IMR-90 (cell line): ENCODE results near the gene DPP8. TPM values are rescaled to one million over a fixed set of nuclear protein-coding genes. Genes with fewer than 3 reads are reported as not detected.

ENCODE experiments used
- ATAC-seq: fragments of 200-7000 bp; cut with Tn5 transposase; 2 replicates; pipeline ENCODE4 v1.9.1; 2020; ENCODE audit warnings: low read depth, mild to moderate bottlenecking, moderate library complexity
- BruUV-seq: library from RNA; stranded (reverse); fragments of 400-500 nt; replicated peaks from 2 replicates; lab custom pipeline; 2021; lab: Mats Ljungman, UMichigan
- CTCF ChIA-PET: fragments of 300-600 bp; formaldehyde crosslinking; extraction: SDS; loops from one replicate; lab custom pipeline; 2021; ENCODE audit warnings: antibody characterized with exemption; lab: Yijun Ruan, JAX
- POLR2A ChIA-PET: fragments of 300-600 bp; sonication (Branson Sonifier 250); formaldehyde crosslinking; loops from one replicate; lab custom pipeline; 2022; ENCODE audit warnings: antibody characterized with exemption; ENCODE audit not compliant: unreplicated experiment; lab: Charles Lee
- DNase-seq: peaks from one replicate; pipeline ENCODE4 v3.0.0; 2013
- H2AFZ ChIP-seq: replicated peaks from 2 replicates; pipeline ENCODE3; 2013; ENCODE audit warnings: low read length, mild to moderate bottlenecking; ENCODE audit not compliant: poor library complexity
- H2AK5ac ChIP-seq: 2 replicates; pipeline ENCODE4 v1.6.1; 2013; ENCODE audit warnings: low read depth, low read length, inconsistent platforms
- H2AK9ac ChIP-seq: replicated peaks from 2 replicates; pipeline ENCODE3; 2013; ENCODE audit warnings: mild to moderate bottlenecking, low read depth, low read length, moderate library complexity; ENCODE audit not compliant: poor library complexity
- H2BK120ac ChIP-seq: 2 replicates; pipeline ENCODE4 v1.6.1; 2013; ENCODE audit warnings: low read depth, low read length, inconsistent platforms
- H2BK15ac ChIP-seq: 3 replicates; pipeline ENCODE4 v1.6.1; 2013; ENCODE audit warnings: low read depth, low read length, inconsistent platforms
- H2BK20ac ChIP-seq: 2 replicates; pipeline ENCODE4 v1.6.1; 2013; ENCODE audit warnings: low read depth, mild to moderate bottlenecking, inconsistent platforms, low read length, moderate library complexity
- H2BK5ac ChIP-seq: 2 replicates; pipeline ENCODE4 v1.6.1; 2013; ENCODE audit warnings: mild to moderate bottlenecking, low read depth, low read length, inconsistent platforms; ENCODE audit not compliant: poor library complexity, severe bottlenecking
- H3K14ac ChIP-seq: replicated peaks from 2 replicates; pipeline ENCODE4 v1.6.1; 2013; ENCODE audit warnings: low read depth, low read length, inconsistent platforms
- H3K18ac ChIP-seq: 2 replicates; pipeline ENCODE4 v1.6.1; 2013; ENCODE audit warnings: low read depth, low read length, control low read depth
- H3K23ac ChIP-seq: 2 replicates; pipeline ENCODE4 v1.6.1; 2013; ENCODE audit warnings: low read depth, low read length, inconsistent platforms
- H3K27ac ChIP-seq: 2 replicates; pipeline ENCODE4 v1.5.1; 2013; ENCODE audit warnings: mild to moderate bottlenecking, control low read depth, low read length; ENCODE audit not compliant: insufficient read depth
- H3K27me3 ChIP-seq: 2 replicates; pipeline ENCODE4 v1.6.1; 2013; ENCODE audit warnings: low read length; ENCODE audit not compliant: control insufficient read depth, insufficient read depth
- H3K36me3 ChIP-seq: 2 replicates; pipeline ENCODE4 v1.6.1; 2013; ENCODE audit warnings: low read length, mixed read lengths; ENCODE audit not compliant: control insufficient read depth, insufficient read depth
- H3K4ac ChIP-seq: 2 replicates; pipeline ENCODE4 v1.6.1; 2013; ENCODE audit warnings: low read depth, low read length, inconsistent platforms
- H3K4me1 ChIP-seq: 2 replicates; pipeline ENCODE4 v1.6.1; 2013; ENCODE audit warnings: low read length, mixed read lengths; ENCODE audit not compliant: control insufficient read depth, insufficient read depth
- H3K4me2 ChIP-seq: 2 replicates; pipeline ENCODE4 v1.6.1; 2013; ENCODE audit warnings: low read depth, mild to moderate bottlenecking, control low read depth, low read length, moderate library complexity
- H3K4me3 ChIP-seq: 2 replicates; pipeline ENCODE4 v1.5.1; 2013; ENCODE audit warnings: low read depth, mild to moderate bottlenecking, control low read depth, low read length, moderate library complexity; ENCODE audit not compliant: insufficient read depth
- H3K56ac ChIP-seq: 2 replicates; pipeline ENCODE4 v1.6.1; 2013; ENCODE audit warnings: low read length, inconsistent platforms; ENCODE audit not compliant: insufficient read depth; ENCODE audit errors: extremely low read depth
- H3K79me1 ChIP-seq, 2 experiments: 2 replicates each; pipeline ENCODE4 v1.6.1; 2013; ENCODE audit warnings: low read length in 2 of 2, inconsistent platforms in 1 of 2, low read depth in 1 of 2
- H3K9ac ChIP-seq: 2 replicates; pipeline ENCODE4 v1.6.1; 2013; ENCODE audit warnings: low read depth, low read length, control low read depth
- H3K9me1 ChIP-seq: 2 replicates; pipeline ENCODE4 v1.6.1; 2013; ENCODE audit warnings: low read length, inconsistent platforms; ENCODE audit not compliant: insufficient read depth
- H3K9me3 ChIP-seq: 2 replicates; pipeline ENCODE4 v1.6.1; 2013; ENCODE audit warnings: low read length; ENCODE audit not compliant: control insufficient read depth, insufficient read depth
- H4K20me1 ChIP-seq: 2 replicates; pipeline ENCODE4 v1.6.1; 2013; ENCODE audit warnings: low read length, inconsistent platforms; ENCODE audit not compliant: insufficient read depth
- H4K5ac ChIP-seq: 2 replicates; pipeline ENCODE4 v1.6.1; 2013; ENCODE audit warnings: mild to moderate bottlenecking, low read depth, low read length, control low read depth
- H4K8ac ChIP-seq, 2 experiments: 2 replicates each; pipeline ENCODE4 v1.6.1; 2013; ENCODE audit warnings: low read depth in 2 of 2, low read length in 2 of 2, control low read depth in 1 of 2, inconsistent platforms in 1 of 2
- H4K91ac ChIP-seq: 2 replicates; pipeline ENCODE4 v1.6.1; 2013; ENCODE audit warnings: low read depth, low read length, inconsistent platforms; ENCODE audit not compliant: insufficient read depth
- BHLHE40 ChIP-seq: fragments of 150-350 bp; IDR thresholded peaks from 2 replicates; pipeline ENCODE4 v1.6.1; 2016; ENCODE audit warnings: mild to moderate bottlenecking, low read depth, low read length
- CEBPB ChIP-seq: IDR thresholded peaks from 2 replicates; pipeline ENCODE4 v1.6.1; 2012; ENCODE audit warnings: low read depth, low read length, improper control_type of control experiment
- CHD1 ChIP-seq: IDR thresholded peaks from 2 replicates; pipeline ENCODE4 v1.6.1; 2012; ENCODE audit warnings: low read depth, low read length, improper control_type of control experiment
- ELK1 ChIP-seq: fragments of 150-350 bp; IDR thresholded peaks from 2 replicates; pipeline ENCODE4 v1.6.1; 2016; ENCODE audit warnings: low read depth, mild to moderate bottlenecking, low read length, moderate library complexity, borderline replicate concordance
- FOS ChIP-seq: fragments of 150-350 bp; IDR thresholded peaks from 2 replicates; pipeline ENCODE4 v1.6.1; 2016; ENCODE audit warnings: low read depth, low read length
- MAFK ChIP-seq: IDR thresholded peaks from 2 replicates; pipeline ENCODE4 v1.6.1; 2012; ENCODE audit warnings: low read depth, low read length, improper control_type of control experiment
- MAZ ChIP-seq: IDR thresholded peaks from 2 replicates; pipeline ENCODE4 v1.6.1; 2012; ENCODE audit warnings: low read depth, mild to moderate bottlenecking, low read length, improper control_type of control experiment, moderate library complexity, borderline replicate concordance
- MXI1 ChIP-seq: IDR thresholded peaks from 2 replicates; pipeline ENCODE4 v1.6.1; 2012; ENCODE audit warnings: low read depth, mild to moderate bottlenecking, low read length, moderate library complexity, borderline replicate concordance
- NFE2L2 ChIP-seq: fragments of 150-350 bp; IDR thresholded peaks from 2 replicates; pipeline ENCODE4 v1.6.1; 2016; ENCODE audit warnings: low read depth, mild to moderate bottlenecking, low read length
- POLR2A ChIP-seq: IDR thresholded peaks from 2 replicates; pipeline ENCODE4 v1.6.1; 2012; ENCODE audit warnings: mild to moderate bottlenecking, low read depth, low read length
- RAD21 ChIP-seq: IDR thresholded peaks from 2 replicates; pipeline ENCODE4 v1.6.1; 2012; ENCODE audit warnings: low read length, improper control_type of control experiment
- RCOR1 ChIP-seq: IDR thresholded peaks from 2 replicates; pipeline ENCODE4 v1.6.1; 2012; ENCODE audit warnings: mild to moderate bottlenecking, low read length, improper control_type of control experiment; ENCODE audit not compliant: insufficient replicate concordance
- RFX5 ChIP-seq: IDR thresholded peaks from 2 replicates; pipeline ENCODE4 v1.8.0; 2012; ENCODE audit warnings: low read depth, mild to moderate bottlenecking, low read length, moderate library complexity
- SMC3 ChIP-seq: fragments of 150-350 bp; IDR thresholded peaks from 2 replicates; pipeline ENCODE4 v1.6.1; 2016; ENCODE audit warnings: low read depth, mild to moderate bottlenecking, antibody characterized with exemption, low read length, moderate library complexity
- WGBS, 2 experiments: methylation state at CpG; one replicate each; pipeline versions ENCODE4 v1.1.5 to v1.1.7; 2013; ENCODE audit warnings: missing lambda C conversion rate in 2 of 2; ENCODE audit not compliant: insufficient read length in 1 of 2; ENCODE audit errors: extremely low coverage in 2 of 2; 5-methylcytosine and 5-hydroxymethylcytosine counted together
- dilution Hi-C: fragments of 300-500 bp; cut with HindIII; formaldehyde crosslinking; loops from one replicate; pipeline ENCODE4 v1.14.3; 2018; ENCODE audit warnings: low sequenced_read_pairs; ENCODE audit not compliant: unreplicated experiment
- in situ Hi-C: fragments of 300-500 bp; cut with MboI; formaldehyde crosslinking; loops from 3 replicates; pipeline ENCODE4 v1.14.3; 2019; ENCODE audit warnings: low sequenced_read_pairs, inconsistent platforms, mixed read lengths
- intact Hi-C: fragments of 100-400 bp; cut with micrococcal nuclease; formaldehyde crosslinking; loops from 2 replicates; pipeline ENCODE4 v1.10.0; 2022
- polyA plus RNA-seq, 3 experiments: library from polyadenylated mRNA; depleted of rRNA; stranded (reverse); fragments of >200 nt; gene quantifications; 2 replicates each; pipeline ENCODE4 v1.2.3, GENCODE V29; 2012; ENCODE audit warnings: low replicate concordance in 1 of 3
- total RNA-seq: library from RNA; depleted of rRNA; stranded (reverse); fragments of >200 nt; gene quantifications from 2 replicates; pipeline ENCODE4 v1.2.3, GENCODE V29; 2012
- TF ChIP-seq, protein P1 (sequence below): fragments of 150-350 bp; IDR thresholded peaks from 2 replicates; pipeline ENCODE4 v1.6.1; 2017; ENCODE audit warnings: mild to moderate bottlenecking, antibody characterized with exemption, low read length, low read depth
- TF ChIP-seq, protein P2 (sequence below): conservative IDR thresholded peaks from 2 replicates; pipeline ENCODE4 v1.5.1; 2012; ENCODE audit warnings: mild to moderate bottlenecking, low read depth, low read length, improper control_type of control experiment

Gene DPP8
- total and polyA plus RNA-seq, 2 of the 4 experiments (the other 2 are of a cell fraction): 10.7 to 29.4 TPM

DNA sequence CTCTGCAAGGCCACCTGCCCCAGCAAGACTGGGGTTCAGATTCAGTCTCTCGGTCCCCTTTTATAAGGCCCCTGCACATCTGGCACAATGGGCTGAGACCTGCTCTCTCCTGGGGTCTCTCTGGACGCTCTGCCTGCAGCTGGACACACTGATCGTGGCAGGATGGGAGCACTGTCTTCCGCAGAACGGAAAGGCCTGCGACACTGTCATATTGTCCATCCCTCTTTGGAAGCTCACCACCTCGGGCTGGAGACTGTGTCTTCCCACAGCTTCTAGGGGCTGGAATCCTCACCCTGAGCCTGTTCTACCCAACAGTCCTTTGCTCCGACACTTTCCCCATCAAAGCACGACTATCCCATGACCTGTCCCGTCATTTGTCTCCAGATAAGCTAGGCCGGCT lies 83.3 kb downstream of the DPP8 start:
- no TSS peak for BruUV-seq

More for the DNA sequence above, 83.3 kb downstream of the DPP8 start:
- no peak overlapping the region for H3K27ac ChIP-seq
- no peak overlapping the region for H3K14ac ChIP-seq
- no peaks in the 10 kb centered on the region for H4K20me1 ChIP-seq
- no peak overlapping the region for H3K18ac ChIP-seq
- no peak overlapping the region for H3K9ac ChIP-seq
- no peaks in the 10 kb centered on the region for H3K9me1 ChIP-seq
- H3K4me2 ChIP-seq: no peak overlapping the region
- in situ Hi-C loops (no loop called here), intact Hi-C loops (no loop called here), dilution Hi-C loops (no loop called here)
- H3K36me3 ChIP-seq: no peaks in the 10 kb centered on the region
- 64% methylated on average over 7 of the region's 11 CpGs; no CpG with 5 or more reads in 1 of the 2 experiments for WGBS, 2 experiments
- peaks cover 2% of the 10 kb centered on the region; the same call in 1 of the 2 replicates for H3K4me1 ChIP-seq
- ChIA-PET CTCF (interaction anchor here (0.8 to 1.5 kb wide), 2 partner anchors 34 to 49 kb away, joined by 3 to 4 read pairs; no protein-coding TSS in a partner anchor), POLR2A (no interaction called here)
- no peak overlapping the region for H3K56ac ChIP-seq
- no peak overlapping the region for H4K5ac ChIP-seq
- no peak overlapping the region for H2BK15ac ChIP-seq
- ATAC-seq: no peak
- H4K91ac ChIP-seq: no peak overlapping the region
- no peak overlapping the region for H3K4me3 ChIP-seq
- no peak overlapping the region for H2BK5ac ChIP-seq
- no peak overlapping the region for H2AK5ac ChIP-seq
- peaks cover 11% of the 10 kb centered on the region for H3K27me3 ChIP-seq
- DNase-seq: no peak
- H2BK120ac ChIP-seq: no peak overlapping the region
- no peak overlapping the region for H4K8ac ChIP-seq
- H3K23ac ChIP-seq: no peak overlapping the region
- no peak overlapping the region for H2BK20ac ChIP-seq
- H3K79me1 ChIP-seq: no peaks in the 10 kb centered on the region
- TF ChIP-seq BHLHE40 (no peak), RCOR1 (no peak), MXI1 (no peak), RAD21 (no peak), ELK1 (no peak), MAFK (no peak), POLR2A (no peak), FOS (no peak), CEBPB (no peak), SMC3 (no peak), MAZ (no peak), CHD1 (no peak), RFX5 (no peak), NFE2L2 (no peak)
- TF ChIP-seq, protein P1, sequence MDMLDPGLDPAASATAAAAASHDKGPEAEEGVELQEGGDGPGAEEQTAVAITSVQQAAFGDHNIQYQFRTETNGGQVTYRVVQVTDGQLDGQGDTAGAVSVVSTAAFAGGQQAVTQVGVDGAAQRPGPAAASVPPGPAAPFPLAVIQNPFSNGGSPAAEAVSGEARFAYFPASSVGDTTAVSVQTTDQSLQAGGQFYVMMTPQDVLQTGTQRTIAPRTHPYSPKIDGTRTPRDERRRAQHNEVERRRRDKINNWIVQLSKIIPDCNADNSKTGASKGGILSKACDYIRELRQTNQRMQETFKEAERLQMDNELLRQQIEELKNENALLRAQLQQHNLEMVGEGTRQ: no peak
- TF ChIP-seq, protein P2, sequence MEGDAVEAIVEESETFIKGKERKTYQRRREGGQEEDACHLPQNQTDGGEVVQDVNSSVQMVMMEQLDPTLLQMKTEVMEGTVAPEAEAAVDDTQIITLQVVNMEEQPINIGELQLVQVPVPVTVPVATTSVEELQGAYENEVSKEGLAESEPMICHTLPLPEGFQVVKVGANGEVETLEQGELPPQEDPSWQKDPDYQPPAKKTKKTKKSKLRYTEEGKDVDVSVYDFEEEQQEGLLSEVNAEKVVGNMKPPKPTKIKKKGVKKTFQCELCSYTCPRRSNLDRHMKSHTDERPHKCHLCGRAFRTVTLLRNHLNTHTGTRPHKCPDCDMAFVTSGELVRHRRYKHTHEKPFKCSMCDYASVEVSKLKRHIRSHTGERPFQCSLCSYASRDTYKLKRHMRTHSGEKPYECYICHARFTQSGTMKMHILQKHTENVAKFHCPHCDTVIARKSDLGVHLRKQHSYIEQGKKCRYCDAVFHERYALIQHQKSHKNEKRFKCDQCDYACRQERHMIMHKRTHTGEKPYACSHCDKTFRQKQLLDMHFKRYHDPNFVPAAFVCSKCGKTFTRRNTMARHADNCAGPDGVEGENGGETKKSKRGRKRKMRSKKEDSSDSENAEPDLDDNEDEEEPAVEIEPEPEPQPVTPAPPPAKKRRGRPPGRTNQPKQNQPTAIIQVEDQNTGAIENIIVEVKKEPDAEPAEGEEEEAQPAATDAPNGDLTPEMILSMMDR: no peak
- no peaks in the 10 kb centered on the region for H3K9me3 ChIP-seq
- no peak overlapping the region for H2AFZ ChIP-seq
- no peak overlapping the region for H3K4ac ChIP-seq
- no peak overlapping the region for H2AK9ac ChIP-seq
